Activated T-helper 1 cell treated with anti-CD3 and anti-CD28 coated beads, Interleukin-2, amount 50 U/mL, for 16 hours (primary cell): ENCODE data around the gene ROM1.
A peak's percentile ranks its signal among the peaks of the same experiment; 100 is the strongest.
"Not testable (repeated sequence)": the region's sequence is repeated elsewhere in the genome, so short reads cannot be mapped to it uniquely, and the experiment has no call there.

Experiments
- DNase-seq, 2 donors: peaks; one replicate each; pipeline ENCODE4 v3.0.0-alpha.2; 2020; ENCODE audit warnings: low read depth in 1 of 2, low spot score in 1 of 2

The ROM1 gene

GRCh38 chr11:62607714-62608113 lies 5.3 kb upstream of the ROM1 start:
- no peak for DNase-seq

DNA sequence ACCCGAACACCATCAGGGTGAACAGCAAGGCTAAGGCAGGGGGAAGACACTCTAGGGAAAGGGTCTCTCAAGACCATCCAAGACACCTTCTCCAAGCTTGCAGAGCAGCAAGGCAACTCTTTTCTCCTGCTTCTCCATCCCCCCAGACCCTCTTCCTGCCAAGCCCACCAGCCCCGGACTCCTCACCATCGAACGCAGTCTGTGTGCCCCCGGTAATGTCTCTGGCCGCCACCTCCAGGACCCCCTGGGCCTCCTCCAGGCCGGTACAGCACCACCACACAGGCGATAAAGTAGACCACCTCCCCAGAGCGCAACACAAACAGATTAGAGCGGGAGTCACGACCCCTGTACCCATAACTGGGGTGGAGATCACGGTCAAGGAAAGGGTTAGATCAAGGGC lies 4.3 kb upstream of the ROM1 start:
- no peak for DNase-seq

GRCh38 chr11:62610403-62610802 lies 2.7 kb upstream of the ROM1 start:
- DNase-seq, result no peak

DNA sequence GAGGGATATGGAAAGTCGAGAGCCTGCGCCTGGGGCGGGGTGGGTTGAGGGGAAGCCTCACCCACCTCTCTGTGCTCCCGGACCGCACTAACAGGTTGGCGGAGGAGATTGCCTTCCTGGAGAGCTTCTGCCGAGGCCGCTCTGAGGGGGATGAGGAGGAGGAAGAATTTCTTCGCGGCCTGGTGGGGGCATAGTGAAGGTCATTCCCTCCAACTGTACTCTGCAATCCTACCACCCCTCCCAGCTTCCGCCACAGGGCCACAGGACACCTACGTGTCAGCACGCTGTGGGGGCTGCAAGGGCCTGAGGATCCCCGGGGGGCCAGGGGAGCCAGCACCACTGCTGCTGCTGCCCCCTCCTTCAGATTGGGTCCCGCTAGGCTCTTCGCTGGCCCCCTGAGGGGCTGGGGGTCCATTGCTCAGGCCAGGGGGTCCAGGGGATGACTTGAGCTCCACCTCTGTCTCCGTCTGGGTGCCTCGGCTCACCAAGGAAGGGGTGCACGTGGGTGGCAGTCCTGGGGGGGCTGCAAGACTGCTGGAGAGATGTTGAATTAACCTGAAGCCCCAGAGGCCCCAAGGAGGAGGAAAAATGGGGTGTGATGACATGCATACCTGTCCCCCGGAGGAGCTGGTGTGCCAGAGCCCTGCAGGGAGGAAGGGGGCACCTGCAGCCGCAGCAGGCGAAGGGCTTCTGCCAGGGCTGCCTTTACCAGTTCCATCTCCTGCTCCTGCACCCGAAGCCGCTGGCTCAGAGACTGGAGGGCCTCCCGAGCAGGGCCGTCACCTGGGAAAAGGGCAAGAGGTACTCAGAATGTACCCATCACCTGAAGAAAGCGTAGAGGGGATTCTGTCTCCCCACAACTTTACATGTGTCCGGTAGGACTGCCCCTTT lies 2.0 kb upstream of the ROM1 start:
- DNase-seq, result no peak

- DNase-seq, result no peak
Observed at GRCh38 chr11:62611705-62612365, 1.2 kb upstream of the ROM1 start.

DNA sequence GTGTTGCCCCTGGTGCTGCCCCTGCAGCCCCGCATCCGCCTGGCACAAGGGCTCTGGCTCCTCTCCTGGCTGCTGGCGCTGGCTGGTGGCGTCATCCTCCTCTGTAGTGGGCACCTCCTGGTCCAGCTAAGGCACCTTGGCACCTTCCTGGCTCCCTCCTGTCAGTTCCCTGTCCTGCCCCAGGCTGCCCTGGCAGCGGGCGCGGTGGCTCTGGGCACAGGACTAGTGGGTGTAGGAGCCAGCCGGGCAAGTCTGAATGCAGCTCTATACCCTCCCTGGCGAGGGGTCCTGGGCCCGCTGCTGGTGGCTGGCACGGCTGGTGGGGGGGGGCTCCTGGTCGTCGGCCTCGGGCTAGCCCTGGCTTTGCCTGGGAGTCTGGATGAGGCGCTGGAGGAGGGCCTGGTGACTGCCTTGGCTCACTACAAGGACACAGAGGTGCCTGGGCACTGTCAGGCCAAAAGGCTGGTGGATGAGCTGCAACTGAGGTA lies 278 bp downstream of the ROM1 start:
- no peak for DNase-seq

- DNase-seq, result no peak
Observed at GRCh38 chr11:62614275-62614674, 1.2 kb downstream of the ROM1 start.

DNA sequence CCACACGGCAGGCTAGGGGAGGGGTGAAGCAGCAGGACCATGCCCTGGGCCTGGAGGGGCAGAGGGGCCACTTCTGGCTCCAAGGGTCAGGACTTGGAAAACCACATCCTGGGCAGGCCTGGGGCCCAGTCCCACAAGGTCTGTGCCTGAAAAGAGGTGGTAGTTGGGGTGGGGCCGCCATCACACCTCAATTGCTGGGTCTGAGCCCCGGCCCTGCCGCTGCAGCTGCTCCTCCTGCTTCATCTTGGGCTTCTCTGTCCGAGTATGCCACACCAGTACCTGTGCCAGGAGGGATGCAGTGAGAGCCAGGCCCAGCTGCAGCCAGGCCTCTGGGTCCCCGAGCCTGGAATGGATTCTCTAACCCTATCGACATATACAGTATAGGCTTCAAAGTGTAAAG lies 2.5 kb downstream of the ROM1 start:
- DNase-seq, result no peak

- DNase-seq, result not testable (repeated sequence)
Observed at GRCh38 chr11:62616957-62617356, 3.9 kb downstream of the ROM1 start.

DNA sequence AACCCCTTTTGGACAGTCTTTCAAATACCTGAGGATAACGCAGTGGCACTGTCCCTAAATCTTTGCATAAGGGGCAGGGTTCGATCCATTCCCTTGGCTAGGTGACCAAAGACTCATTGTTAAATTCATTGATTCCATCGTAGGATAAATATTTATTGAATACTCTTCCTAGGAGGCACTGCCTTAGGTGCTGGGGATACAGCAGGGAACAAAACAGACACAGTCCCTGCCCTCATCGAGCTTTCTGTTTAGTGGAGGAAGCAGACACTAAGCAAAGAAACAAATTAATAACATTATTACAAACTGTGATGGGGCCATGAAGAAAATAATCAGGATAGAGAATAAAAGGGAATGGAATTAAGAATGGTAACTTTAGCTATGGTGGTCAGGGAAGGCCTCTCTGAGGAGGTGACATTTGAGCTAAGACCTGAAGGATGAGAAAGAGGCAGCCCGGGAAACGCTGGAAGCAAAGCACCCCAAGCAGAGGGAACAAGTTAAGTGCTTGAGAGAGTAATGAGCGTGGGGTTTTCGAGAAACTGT lies 8.0 kb downstream of the ROM1 start:
- DNase-seq, result no peak

- peak; percentile 92 to 94 for DNase-seq
Observed at GRCh38 chr11:62621567-62622470, 8.8 kb downstream of the ROM1 start, which contains the start of gene B3GAT3. B3GAT3 (minus strand) TSS chr11:62621986; CDS start chr11:62621947, 39 bp downstream.

GRCh38 chr11:62622476-62623089 lies 9.5 kb downstream of the ROM1 start:
- DNase-seq, result no peak

- DNase-seq, result no peak
Observed at GRCh38 chr11:62627713-62628112, 14.7 kb downstream of the ROM1 start.

GRCh38 chr11:62632492-62632891 lies 19.4 kb downstream of the ROM1 start:
- no peak for DNase-seq

- DNase-seq, result no peak
Observed at GRCh38 chr11:62644220-62644619, 31.2 kb downstream of the ROM1 start.

DNA sequence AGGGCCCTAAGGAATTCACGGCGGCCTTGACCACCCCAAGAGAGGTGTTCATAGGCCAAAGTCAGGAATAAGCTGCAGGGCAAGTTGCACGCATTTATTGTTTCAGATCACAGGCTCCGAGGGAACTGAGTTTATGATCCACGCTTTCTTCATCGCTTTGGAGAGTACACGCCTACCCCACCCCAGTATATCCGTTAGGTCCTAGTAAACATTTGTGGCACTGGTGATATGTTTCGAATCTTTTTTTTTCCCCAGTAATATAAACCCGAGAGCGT lies 32.6 kb downstream of the ROM1 start:
- no peak for DNase-seq

GRCh38 chr11:62645946-62646824 lies 33.1 kb downstream of the ROM1 start, which contains the start of gene GANAB:
GANAB (minus strand) TSS chr11:62646613; CDS start chr11:62646599, 14 bp downstream.
- peak; percentile 98 to 99 for DNase-seq

DNA sequence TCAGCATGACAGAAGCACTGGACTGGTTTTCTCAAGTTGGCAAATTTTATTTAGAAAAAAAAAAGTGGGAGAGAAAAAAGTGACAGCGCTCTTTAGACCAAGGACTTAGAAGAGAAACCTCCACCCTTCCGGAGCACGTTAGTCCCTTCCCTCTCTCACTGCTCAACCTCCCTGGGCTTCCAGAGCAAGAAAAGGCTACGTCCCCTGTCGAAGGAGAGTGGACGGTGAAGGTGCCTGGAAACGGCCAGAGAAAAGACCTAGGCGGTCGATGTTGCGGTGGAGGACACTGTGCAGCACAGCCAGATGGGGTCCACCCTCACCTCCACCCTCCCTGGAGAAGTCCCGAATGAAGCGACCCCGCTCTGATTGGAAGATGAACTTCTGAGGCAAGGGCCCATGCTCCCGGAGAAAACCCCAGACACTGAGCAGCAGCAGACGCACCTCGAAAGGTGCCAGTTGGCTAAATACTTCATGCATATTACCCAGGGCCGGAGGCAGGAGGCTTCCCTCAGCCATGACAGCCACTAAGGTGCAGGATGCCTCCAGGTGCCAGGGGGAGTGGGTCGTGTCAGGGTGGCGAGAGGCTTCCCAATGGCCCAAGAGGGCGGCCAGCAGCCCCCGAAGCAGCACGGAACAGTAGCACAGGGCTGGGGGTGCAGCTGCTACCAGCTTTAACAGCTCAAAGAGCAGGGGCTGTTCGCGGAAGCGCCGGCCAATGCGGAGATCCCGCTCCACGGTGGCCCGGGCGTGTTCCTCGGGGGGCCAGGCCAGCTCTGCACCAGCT lies 34.0 kb downstream of the ROM1 start:
- DNase-seq, result no peak

- no peak for DNase-seq
Observed at GRCh38 chr11:62647609-62648005, 34.5 kb downstream of the ROM1 start.
